ENCODE results near the gene DHX8. TPM values are rescaled to one million over a fixed set of nuclear protein-coding genes. Genes with fewer than 3 reads are reported as not detected.

The DHX8 gene
- total and polyA plus RNA-seq, 2 of the 4 experiments (the other 2 are of a cell fraction), result 21.8 to 50.0 TPM

DNA sequence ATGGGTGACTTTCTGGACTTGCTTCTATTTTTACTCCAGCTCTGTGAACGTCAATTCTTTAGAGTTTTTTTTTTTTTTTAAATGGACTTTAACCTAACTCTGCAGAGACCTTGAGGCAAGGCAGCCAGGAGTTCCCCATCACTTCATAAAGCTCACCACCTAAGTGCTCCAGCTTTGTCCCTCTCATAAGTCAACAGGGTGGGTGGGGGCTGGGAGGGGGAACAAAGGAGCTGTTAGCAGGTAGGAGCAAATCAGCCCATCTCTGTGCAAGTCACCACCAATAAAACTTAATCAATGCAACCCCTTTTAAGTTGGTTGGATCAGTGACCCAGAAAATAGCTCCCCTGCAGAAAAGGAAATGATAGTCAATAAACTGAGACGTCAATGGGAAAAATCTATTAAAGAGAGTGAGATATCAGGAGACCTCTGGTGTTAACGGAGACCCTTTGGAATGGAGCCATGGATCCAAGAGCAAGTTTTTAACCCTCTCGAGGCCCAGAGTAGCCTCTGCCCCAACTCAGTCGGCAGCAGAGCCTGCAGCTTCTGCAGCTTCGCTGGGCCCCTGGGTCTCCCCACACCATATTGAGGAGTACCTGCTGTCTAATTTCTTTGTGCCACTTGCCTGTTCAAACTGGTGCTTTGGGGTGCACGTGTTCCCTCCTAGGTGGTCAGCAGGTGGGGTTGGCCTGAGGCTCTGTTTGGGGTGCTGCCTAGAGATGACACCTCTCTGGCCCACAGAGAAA is 90.0 kb downstream of the DHX8 start:
- dilution Hi-C loops (cut with HindIII; ENCODE audit: low sequenced_read_pairs, unreplicated experiment) (no loop called here), in situ Hi-C loops (cut with MboI; ENCODE audit: low sequenced_read_pairs) (no loop called here), intact Hi-C loops (cut with micrococcal nuclease) (loop anchor here (1.0 kb wide), 1 partner anchor 53 kb away; no protein-coding TSS in a partner anchor)
- no peak overlapping the region for H4K91ac ChIP-seq (ENCODE audit: insufficient read depth, low read depth, low read length)
- H4K5ac ChIP-seq (ENCODE audit: low read depth, low read length), result no peak overlapping the region
- no peak overlapping the region for H3K23ac ChIP-seq (ENCODE audit: low read depth, low read length)
- no peak for TF ChIP-seq MAZ (IDR thresholded peaks at IDR 0.05; ENCODE audit: borderline replicate concordance, low read depth, low read length)
- TF ChIP-seq FOS (IDR thresholded peaks at IDR 0.05; ENCODE audit: low read depth, low read length), result no peak
- TF ChIP-seq, protein P1, sequence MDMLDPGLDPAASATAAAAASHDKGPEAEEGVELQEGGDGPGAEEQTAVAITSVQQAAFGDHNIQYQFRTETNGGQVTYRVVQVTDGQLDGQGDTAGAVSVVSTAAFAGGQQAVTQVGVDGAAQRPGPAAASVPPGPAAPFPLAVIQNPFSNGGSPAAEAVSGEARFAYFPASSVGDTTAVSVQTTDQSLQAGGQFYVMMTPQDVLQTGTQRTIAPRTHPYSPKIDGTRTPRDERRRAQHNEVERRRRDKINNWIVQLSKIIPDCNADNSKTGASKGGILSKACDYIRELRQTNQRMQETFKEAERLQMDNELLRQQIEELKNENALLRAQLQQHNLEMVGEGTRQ (IDR thresholded peaks at IDR 0.05; ENCODE audit: low read depth, low read length), result no peak
- TF ChIP-seq MXI1 (IDR thresholded peaks at IDR 0.05; ENCODE audit: borderline replicate concordance, low read depth, low read length), result no peak
- TF ChIP-seq POLR2A (IDR thresholded peaks at IDR 0.05; ENCODE audit: low read depth, low read length), result no peak
- TF ChIP-seq BHLHE40 (IDR thresholded peaks at IDR 0.05; ENCODE audit: low read depth, low read length), result no peak
- no peak for TF ChIP-seq CHD1 (IDR thresholded peaks at IDR 0.05; ENCODE audit: low read depth, low read length)
- TF ChIP-seq, protein P2, sequence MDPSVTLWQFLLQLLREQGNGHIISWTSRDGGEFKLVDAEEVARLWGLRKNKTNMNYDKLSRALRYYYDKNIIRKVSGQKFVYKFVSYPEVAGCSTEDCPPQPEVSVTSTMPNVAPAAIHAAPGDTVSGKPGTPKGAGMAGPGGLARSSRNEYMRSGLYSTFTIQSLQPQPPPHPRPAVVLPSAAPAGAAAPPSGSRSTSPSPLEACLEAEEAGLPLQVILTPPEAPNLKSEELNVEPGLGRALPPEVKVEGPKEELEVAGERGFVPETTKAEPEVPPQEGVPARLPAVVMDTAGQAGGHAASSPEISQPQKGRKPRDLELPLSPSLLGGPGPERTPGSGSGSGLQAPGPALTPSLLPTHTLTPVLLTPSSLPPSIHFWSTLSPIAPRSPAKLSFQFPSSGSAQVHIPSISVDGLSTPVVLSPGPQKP (IDR thresholded peaks at IDR 0.05; ENCODE audit: borderline replicate concordance, low read depth, low read length), result no peak
- TF ChIP-seq, protein P3, sequence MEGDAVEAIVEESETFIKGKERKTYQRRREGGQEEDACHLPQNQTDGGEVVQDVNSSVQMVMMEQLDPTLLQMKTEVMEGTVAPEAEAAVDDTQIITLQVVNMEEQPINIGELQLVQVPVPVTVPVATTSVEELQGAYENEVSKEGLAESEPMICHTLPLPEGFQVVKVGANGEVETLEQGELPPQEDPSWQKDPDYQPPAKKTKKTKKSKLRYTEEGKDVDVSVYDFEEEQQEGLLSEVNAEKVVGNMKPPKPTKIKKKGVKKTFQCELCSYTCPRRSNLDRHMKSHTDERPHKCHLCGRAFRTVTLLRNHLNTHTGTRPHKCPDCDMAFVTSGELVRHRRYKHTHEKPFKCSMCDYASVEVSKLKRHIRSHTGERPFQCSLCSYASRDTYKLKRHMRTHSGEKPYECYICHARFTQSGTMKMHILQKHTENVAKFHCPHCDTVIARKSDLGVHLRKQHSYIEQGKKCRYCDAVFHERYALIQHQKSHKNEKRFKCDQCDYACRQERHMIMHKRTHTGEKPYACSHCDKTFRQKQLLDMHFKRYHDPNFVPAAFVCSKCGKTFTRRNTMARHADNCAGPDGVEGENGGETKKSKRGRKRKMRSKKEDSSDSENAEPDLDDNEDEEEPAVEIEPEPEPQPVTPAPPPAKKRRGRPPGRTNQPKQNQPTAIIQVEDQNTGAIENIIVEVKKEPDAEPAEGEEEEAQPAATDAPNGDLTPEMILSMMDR (conservative IDR thresholded peaks at IDR 0.05; ENCODE audit: low read depth, low read length), result no peak
- TF ChIP-seq SMC3 (IDR thresholded peaks at IDR 0.05; ENCODE audit: low read depth, low read length), result no peak
- TF ChIP-seq CEBPB (IDR thresholded peaks at IDR 0.05; ENCODE audit: low read depth, low read length), result no peak
- no peak for TF ChIP-seq MAFK (IDR thresholded peaks at IDR 0.05; ENCODE audit: low read depth, low read length)
- TF ChIP-seq NFE2L2 (IDR thresholded peaks at IDR 0.05; ENCODE audit: low read depth, low read length), result no peak
- no peak for TF ChIP-seq RCOR1 (IDR thresholded peaks at IDR 0.05; ENCODE audit: insufficient replicate concordance, low read length)
- TF ChIP-seq RAD21 (IDR thresholded peaks at IDR 0.05; ENCODE audit: low read length), result no peak
- no peak for TF ChIP-seq RFX5 (IDR thresholded peaks at IDR 0.05; ENCODE audit: low read depth, low read length)
- no peak overlapping the region for H3K9ac ChIP-seq (ENCODE audit: low read depth, low read length)
- no peak overlapping the region for H3K4me3 ChIP-seq (ENCODE audit: insufficient read depth, low read depth, low read length)
- H3K27ac ChIP-seq (ENCODE audit: insufficient read depth, low read length), result no peak overlapping the region
- H3K9me3 ChIP-seq (ENCODE audit: control insufficient read depth, insufficient read depth, low read length), result no peaks in the 10 kb centered on the region
- no peaks in the 10 kb centered on the region for H3K79me1 ChIP-seq (ENCODE audit: low read depth in 1 of 2, low read length in 2 of 2)
- H3K56ac ChIP-seq (ENCODE audit: extremely low read depth, insufficient read depth, low read length), result no peak overlapping the region
- WGBS, 2 experiments (ENCODE audit: extremely low coverage in 2 of 2, insufficient read length in 1 of 2), result no CpG with 5 or more reads among the region's 7 CpGs
- no peak overlapping the region for H4K8ac ChIP-seq (ENCODE audit: low read depth in 2 of 2, low read length in 2 of 2)
- no peaks in the 10 kb centered on the region for H3K27me3 ChIP-seq (ENCODE audit: control insufficient read depth, insufficient read depth, low read length)
- H4K20me1 ChIP-seq (ENCODE audit: insufficient read depth, low read length), result peaks cover 3% of the 10 kb centered on the region; the same call in 1 of the 2 replicates
- no peaks in the 10 kb centered on the region for H3K36me3 ChIP-seq (ENCODE audit: control insufficient read depth, insufficient read depth, low read length)
- H2BK5ac ChIP-seq (ENCODE audit: low read depth, low read length, poor library complexity, severe bottlenecking), result no peak overlapping the region
- no peak overlapping the region for H3K18ac ChIP-seq (ENCODE audit: low read depth, low read length)
- ChIA-PET POLR2A (ENCODE audit: unreplicated experiment) (no interaction called here), CTCF (interaction anchor here (0.6 to 8.7 kb wide), 2 partner anchors 13 to 100 kb away, joined by 3 to 82 read pairs; no protein-coding TSS in a partner anchor)
- ATAC-seq (ENCODE audit: low read depth), result no peak
- no peak overlapping the region for H3K4me2 ChIP-seq (ENCODE audit: low read depth, low read length)
- no peak overlapping the region for H2AK5ac ChIP-seq (ENCODE audit: low read depth, low read length)
- DNase-seq, result no peak
- H2BK120ac ChIP-seq (ENCODE audit: low read depth, low read length), result no peak overlapping the region
- H2AK9ac ChIP-seq (replicated peaks; ENCODE audit: low read depth, low read length, poor library complexity), result no peak overlapping the region
- H3K9me1 ChIP-seq (ENCODE audit: insufficient read depth, low read length), result peaks cover 8% of the 10 kb centered on the region
- H2BK20ac ChIP-seq (ENCODE audit: low read depth, low read length), result no peak overlapping the region
- H3K4ac ChIP-seq (ENCODE audit: low read depth, low read length), result no peak overlapping the region
- H3K14ac ChIP-seq (replicated peaks; ENCODE audit: low read depth, low read length), result no peak overlapping the region
- BruUV-seq (replicated peaks), result no TSS peak
- no peak overlapping the region for H2AFZ ChIP-seq (replicated peaks; ENCODE audit: low read length, poor library complexity)
- H2BK15ac ChIP-seq (ENCODE audit: low read depth, low read length), result no peak overlapping the region
- peaks cover 8% of the 10 kb centered on the region for H3K4me1 ChIP-seq (ENCODE audit: control insufficient read depth, insufficient read depth, low read length)
